Stimulated activated CD8-positive, alpha-beta memory T cell treated with anti-CD3 and anti-CD28 coated beads, Interleukin-4, amount 100 ng/mL, for 24 hours (primary cell): ENCODE data around the gene IGFBP6.

Experiments
- DNase-seq: peaks from one replicate; pipeline ENCODE4 v3.0.0-alpha.2; 2020; ENCODE audit warnings: low read depth

The IGFBP6 gene

GRCh38 chr12:53097564-53098353 is at the start of gene IGFBP6:
TSS of gene IGFBP6 (plus strand) at chr12:53097667. CDS start at chr12:53097718, 51 bp downstream.
- peak; percentile 43 for DNase-seq

- no peak for DNase-seq
Measured at GRCh38 chr12:53048033-53048779, 49.3 kb upstream of the IGFBP6 start.

- DNase-seq: no peak
Measured at GRCh38 chr12:53048780-53049401, 48.6 kb upstream of the IGFBP6 start.

- DNase-seq: no peak
Measured at GRCh38 chr12:53049571-53050318, 47.7 kb upstream of the IGFBP6 start, which contains the start of gene TNS2. TSS of gene TNS2 (plus strand) at chr12:53050065. CDS start at chr12:53050186, 121 bp downstream.

GRCh38 chr12:53050426-53051057 is 46.9 kb upstream of the IGFBP6 start:
- no peak for DNase-seq

- DNase-seq: no peak
Measured at GRCh38 chr12:53051058-53051880, 46.2 kb upstream of the IGFBP6 start.

- no peak for DNase-seq
Measured at GRCh38 chr12:53051881-53052412, 45.5 kb upstream of the IGFBP6 start.

- no peak for DNase-seq
Measured at GRCh38 chr12:53052419-53053217, 44.8 kb upstream of the IGFBP6 start.

GRCh38 chr12:53053218-53054111 is 44.0 kb upstream of the IGFBP6 start:
- no peak for DNase-seq

- DNase-seq: peak; percentile 81
Measured at GRCh38 chr12:53054112-53054878, 43.2 kb upstream of the IGFBP6 start.

GRCh38 chr12:53055471-53056266 is 41.8 kb upstream of the IGFBP6 start:
- DNase-seq: no peak

GRCh38 chr12:53056296-53056695 is 41.2 kb upstream of the IGFBP6 start:
- DNase-seq: no peak

- DNase-seq: no peak
Measured at GRCh38 chr12:53056901-53057300, 40.6 kb upstream of the IGFBP6 start.

GRCh38 chr12:53057816-53058500 is 39.5 kb upstream of the IGFBP6 start:
- DNase-seq: no peak

GRCh38 chr12:53058674-53059433 is 38.6 kb upstream of the IGFBP6 start:
- DNase-seq: no peak
